Stimulated activated CD4-positive, alpha-beta T cell treated with anti-CD3 and anti-CD28 coated beads, TNF-alpha, amount 100 ng/mL, for 1 hour (primary cell): ENCODE results near the gene CELSR1.

Experiments
- DNase-seq, 3 donors: peaks; one replicate each; pipeline ENCODE4 v3.0.0-alpha.2; 2020; ENCODE audit warnings: low read depth in 3 of 3, low spot score in 1 of 3

CELSR1 gene

GRCh38 chr22:46379066-46379930, 158.1 kb downstream of the CELSR1 start:
- no peak for DNase-seq

DNA sequence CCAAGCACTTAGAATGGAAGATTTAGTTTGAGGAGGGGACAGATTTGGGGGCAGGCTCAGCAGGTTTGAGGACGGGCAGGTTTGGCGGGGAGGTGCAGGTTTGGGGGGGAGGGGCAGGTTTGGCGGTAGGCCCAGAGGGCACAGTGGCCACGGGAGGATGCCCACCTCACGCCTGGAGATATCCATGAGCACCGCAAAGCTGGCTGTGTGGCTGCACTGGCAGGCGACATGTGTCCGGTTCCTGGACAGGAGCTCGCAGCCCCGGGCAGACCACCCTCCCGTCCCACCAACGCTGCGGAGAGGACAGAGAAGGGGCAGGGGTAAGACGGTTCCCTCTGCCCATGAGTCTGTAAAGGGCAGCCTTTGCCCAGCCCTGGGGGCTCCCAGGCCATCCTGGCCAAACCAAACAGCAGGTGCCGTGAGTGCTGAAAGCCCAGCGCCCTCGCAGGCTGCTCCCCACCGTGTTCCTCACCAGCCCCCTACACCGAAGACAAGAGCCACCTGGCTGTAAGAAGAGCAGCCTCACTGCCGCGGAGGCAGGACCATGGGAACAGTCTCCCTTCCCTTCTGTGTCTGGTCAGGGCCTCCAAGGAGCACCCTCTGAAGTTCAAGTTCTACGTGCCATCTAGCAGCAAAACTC, 158.9 kb downstream of the CELSR1 start:
- no peak for DNase-seq

- no peak for DNase-seq
These were observed 159.6 kb downstream of the CELSR1 start for GRCh38 chr22:46377525-46378425.

DNA sequence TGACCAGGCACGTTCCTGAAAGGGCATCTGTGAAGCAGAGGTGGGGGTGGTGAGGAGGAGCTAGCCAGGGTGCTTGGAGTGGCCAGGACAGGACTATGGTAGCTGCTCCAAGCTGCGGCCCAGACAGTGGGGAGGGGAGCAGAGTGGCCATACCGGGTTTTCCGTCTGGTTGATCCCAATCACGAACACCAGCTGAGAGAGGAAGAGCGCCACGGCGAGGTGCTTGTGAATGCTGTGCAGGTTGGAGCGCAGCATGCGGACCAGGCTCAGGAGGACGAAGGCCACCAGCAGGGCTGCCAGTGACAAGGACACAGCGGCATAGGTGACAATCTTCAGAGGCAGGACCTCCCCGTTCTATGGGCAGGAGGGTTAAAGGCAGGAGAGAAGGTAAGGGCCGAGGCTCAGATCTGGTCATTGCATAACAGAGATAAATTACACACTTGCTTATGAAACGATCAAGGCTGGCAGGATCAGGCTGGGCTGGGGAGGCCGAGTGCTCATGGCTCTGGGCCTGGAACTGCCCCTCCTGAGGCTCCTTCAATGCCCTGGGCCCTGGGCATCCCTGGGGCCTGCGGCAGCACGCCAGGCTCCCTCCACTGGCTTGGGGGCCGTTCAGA, 160.4 kb downstream of the CELSR1 start:
- no peak for DNase-seq

DNA sequence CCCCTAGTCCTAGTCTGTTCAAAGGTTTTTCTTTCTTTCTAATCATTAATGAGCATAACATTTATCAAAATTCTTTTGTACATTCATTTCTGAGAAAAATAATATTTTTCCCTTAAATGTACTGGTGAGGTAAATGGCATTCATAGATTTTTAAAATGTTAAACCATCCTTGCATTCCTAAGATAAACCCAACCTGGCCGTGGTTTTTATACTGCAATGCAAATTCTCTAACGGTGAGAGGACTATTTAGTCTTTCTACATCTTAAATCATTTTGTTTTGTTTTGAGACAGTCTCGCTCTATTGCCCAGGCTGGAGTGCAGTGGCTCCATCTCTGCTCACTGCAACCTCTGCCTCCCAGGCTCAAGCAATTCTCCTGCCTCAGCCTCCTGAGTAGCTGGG, 161.3 kb downstream of the CELSR1 start:
- no peak for DNase-seq

DNA sequence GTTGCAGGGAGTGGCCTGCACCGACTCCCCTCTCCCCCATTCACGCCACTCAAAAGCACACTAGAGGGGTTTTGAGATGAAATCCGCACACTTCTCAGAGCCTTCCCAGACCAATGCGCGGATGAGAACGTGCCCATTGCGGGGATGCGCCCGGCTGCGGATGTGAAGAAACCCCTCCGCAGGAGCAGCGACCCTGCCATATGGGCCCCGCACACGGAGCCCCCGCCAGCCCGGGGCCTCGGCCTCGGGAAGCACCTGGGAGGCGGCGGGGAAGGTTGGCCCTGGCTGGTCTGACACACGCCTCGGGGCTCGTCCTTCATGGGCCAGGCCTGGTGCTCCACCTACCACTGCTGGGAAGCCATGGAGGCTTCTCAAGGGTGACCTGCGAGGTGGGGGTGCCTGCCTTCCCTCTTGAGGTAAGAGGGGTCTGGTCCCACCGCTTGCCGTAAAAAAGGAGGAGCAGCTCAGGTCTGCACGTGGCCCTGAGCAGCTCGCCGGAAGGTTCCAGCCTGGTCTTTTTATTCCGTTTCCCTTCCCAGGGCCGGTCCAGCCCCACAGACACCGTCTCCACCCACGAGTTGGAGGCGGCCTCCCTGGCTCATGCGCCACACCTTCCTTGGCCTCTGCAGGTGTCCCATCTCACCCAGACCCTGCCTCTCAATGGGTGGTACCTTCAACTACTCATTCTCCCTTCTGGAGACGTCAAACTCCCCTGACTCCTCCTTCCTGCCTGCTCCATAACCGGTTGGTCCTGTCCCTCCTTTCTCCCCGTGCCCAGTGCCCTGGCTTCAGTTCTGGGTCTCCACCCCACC, 162.6 kb downstream of the CELSR1 start:
- DNase-seq: no peak

GRCh38 chr22:46373921-46374662, 163.3 kb downstream of the CELSR1 start:
- no peak for DNase-seq

DNA sequence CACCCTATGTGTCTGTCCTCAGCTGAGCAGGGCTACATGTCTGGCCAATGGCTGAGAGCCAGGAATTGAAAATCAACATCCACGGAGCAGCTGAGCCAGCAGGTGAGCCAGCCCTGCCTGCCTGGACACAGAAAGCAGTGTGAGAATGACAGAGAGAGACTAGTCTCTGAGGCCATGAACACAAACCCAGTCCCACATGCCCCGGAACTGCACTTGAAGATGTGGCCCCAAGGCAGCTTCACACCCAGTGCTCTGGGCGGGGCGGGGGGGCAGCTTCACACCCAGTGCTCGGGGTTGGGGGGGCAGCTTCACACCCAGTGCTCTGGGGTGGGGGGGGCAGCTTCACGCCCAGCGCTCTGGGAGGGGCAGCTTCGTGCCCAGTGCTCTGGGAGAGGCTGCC, 164.3 kb downstream of the CELSR1 start:
- no peak for DNase-seq

- DNase-seq: no peak
These were observed 164.7 kb downstream of the CELSR1 start for GRCh38 chr22:46372686-46373085.

DNA sequence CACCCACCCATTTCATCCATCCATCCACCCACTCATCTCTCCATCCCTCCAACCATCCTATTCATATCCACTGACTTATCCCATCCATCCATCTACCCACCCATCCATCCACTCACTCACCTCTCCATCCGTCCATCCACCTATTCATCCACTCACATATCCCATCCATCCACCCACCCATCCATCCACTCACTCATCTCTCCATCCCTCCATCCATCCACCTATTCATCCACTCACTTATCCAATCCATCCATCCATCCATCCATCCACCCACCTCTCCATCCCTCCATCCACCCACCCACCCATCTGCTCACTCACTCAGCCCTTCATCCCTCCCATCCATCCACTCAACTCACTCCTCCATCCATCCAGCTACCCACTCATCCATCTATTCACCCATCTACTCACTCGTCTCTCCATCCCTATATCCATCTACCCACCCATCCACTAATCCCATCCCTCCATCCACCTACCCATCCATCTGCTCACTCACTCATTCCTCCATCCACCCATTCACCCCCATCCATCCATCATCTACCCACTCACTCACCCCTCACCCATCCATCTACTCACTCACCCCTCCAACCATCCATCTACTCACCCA, 165.7 kb downstream of the CELSR1 start:
- DNase-seq: no peak

- DNase-seq: no peak
These were observed 166.7 kb downstream of the CELSR1 start for GRCh38 chr22:46370584-46371291.

GRCh38 chr22:46369716-46370583, 167.5 kb downstream of the CELSR1 start:
- no peak for DNase-seq

DNA sequence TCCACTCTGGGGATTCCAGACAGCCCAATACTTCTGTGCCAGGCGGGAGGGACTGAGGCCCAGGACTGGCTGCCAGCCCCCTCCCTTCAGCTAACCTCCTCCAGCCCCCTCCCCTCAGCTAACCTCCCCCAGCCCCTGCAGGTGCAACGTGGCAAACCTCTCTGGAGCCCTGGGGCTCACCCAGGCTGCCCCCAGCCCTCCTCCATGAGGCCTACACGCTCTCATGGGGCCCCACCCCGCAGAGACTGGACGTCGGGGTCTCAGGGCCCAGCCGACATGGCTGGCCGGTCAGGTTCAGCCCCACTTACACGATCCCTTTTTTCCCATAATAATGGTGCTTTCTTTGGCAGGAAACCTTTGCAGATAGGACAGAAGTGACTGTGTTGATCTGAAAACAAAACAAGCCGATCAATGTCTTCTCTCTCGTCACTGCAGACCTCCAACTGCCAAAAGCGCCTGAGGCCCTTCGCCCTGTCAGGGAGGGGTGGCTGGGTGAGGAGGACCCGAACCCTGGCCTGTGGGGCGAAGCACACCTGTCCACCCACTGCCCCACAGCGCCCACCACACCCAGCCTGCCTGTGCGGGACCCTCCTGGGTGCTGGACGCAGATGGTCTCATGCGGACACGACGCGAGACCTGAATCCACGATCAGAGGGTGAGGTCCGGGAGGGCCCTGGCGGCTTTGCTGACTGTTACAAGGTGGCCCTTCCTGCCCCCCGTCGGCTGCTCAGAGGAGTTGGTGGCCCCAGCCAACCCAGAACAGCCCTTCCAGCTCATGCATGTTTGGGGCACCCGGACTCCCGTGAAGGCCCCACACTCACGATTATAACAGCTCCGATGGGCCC, 168.3 kb downstream of the CELSR1 start:
- no peak for DNase-seq

- no peak for DNase-seq
These were observed 169.0 kb downstream of the CELSR1 start for GRCh38 chr22:46368422-46368821.

GRCh38 chr22:46367707-46368191, 169.7 kb downstream of the CELSR1 start:
- peak; percentile 23 to 61 (median 38) for DNase-seq
